SK-N-SH (cell line): ENCODE results near the gene PARD3. TPM values are rescaled to one million over a fixed set of nuclear protein-coding genes. Genes with fewer than 3 reads are reported as not detected.

Experiments used
- CTCF ChIA-PET: fragments of 300-600, 350-600 bp; formaldehyde crosslinking; extraction: SDS; loops from one replicate; lab custom pipeline; 2021; lab: Yijun Ruan, JAX
- POLR2A ChIA-PET: fragments of 350-600 bp; sonication (Branson Sonifier 250); formaldehyde crosslinking; extraction: SDS; loops from one replicate; lab custom pipeline; 2020; ENCODE audit warnings: antibody characterized with exemption, inconsistent platforms; lab: Yijun Ruan, JAX
- DNase-seq: peaks from one replicate; pipeline ENCODE4 v3.0.0; 2012
- H2AFZ ChIP-seq: fragments of 200-600 bp; sonication (generic); 2 replicates; pipeline ENCODE4 v1.8.1; 2016; ENCODE audit warnings: antibody characterized with exemption, mild to moderate bottlenecking, low read depth
- H3F3A ChIP-seq: fragments of 200-600 bp; sonication (generic); replicated peaks from 2 replicates; pipeline ENCODE3; 2016; ENCODE audit warnings: antibody characterized with exemption, mild to moderate bottlenecking; ENCODE audit not compliant: insufficient read depth
- H3K27ac ChIP-seq, 2 experiments: fragments of 200-500 bp in 1 of 2; fragments of 200-600 bp in 1 of 2; sonication (Bioruptor generic) in 1 of 2; sonication (generic), shearing (Covaris generic) in 1 of 2; 2 replicates each; pipeline versions ENCODE4 v1.5.1 to v1.6.1; 2014 to 2016; ENCODE audit warnings: low read depth in 2 of 2, inconsistent platforms in 1 of 2, low read length in 1 of 2, mild to moderate bottlenecking in 1 of 2, mixed read lengths in 1 of 2
- H3K27me3 ChIP-seq: fragments of 200-600 bp; sonication (generic), shearing (Covaris generic); 2 replicates; pipeline ENCODE4 v1.6.1; 2016; ENCODE audit warnings: mixed run types; ENCODE audit not compliant: insufficient read depth
- H3K36me3 ChIP-seq, 2 experiments: fragments of 200-500 bp in 1 of 2; fragments of 200-600 bp in 1 of 2; sonication (Bioruptor generic) in 1 of 2; sonication (generic) in 1 of 2; replicated peaks in 1 of 2; 2 replicates each; pipeline versions ENCODE3 to v1.5.1; 2014 to 2016; ENCODE audit warnings: low read length in 1 of 2, mild to moderate bottlenecking in 1 of 2; ENCODE audit not compliant: insufficient read depth in 2 of 2, control insufficient read depth in 1 of 2
- H3K4me1 ChIP-seq, 2 experiments: fragments of 200-500 bp in 1 of 2; fragments of 200-600 bp in 1 of 2; sonication (Bioruptor generic) in 1 of 2; sonication (generic), shearing (Covaris generic) in 1 of 2; 2 replicates each; pipeline versions ENCODE4 v1.5.1 to v1.6.1; 2014 to 2016; ENCODE audit warnings: low read depth in 1 of 2, low read length in 1 of 2, mixed run types in 1 of 2; ENCODE audit not compliant: insufficient read depth in 2 of 2, control insufficient read depth in 1 of 2
- H3K4me2 ChIP-seq: fragments of 200-600 bp; sonication (generic), shearing (Covaris generic); 2 replicates; pipeline ENCODE4 v1.6.1; 2017; ENCODE audit warnings: mixed run types
- H3K4me3 ChIP-seq, 2 experiments: fragments of 200-500 bp in 1 of 2; fragments of 200-600 bp in 1 of 2; sonication (Bioruptor generic) in 1 of 2; sonication (generic), shearing (Covaris generic) in 1 of 2; 2 replicates each; pipeline versions ENCODE4 v1.5.1 to v1.8.1; 2014 to 2016; ENCODE audit warnings: low read depth in 2 of 2, inconsistent platforms in 1 of 2, low read length in 1 of 2, mild to moderate bottlenecking in 1 of 2, mixed read lengths in 1 of 2, moderate library complexity in 1 of 2
- H3K79me2 ChIP-seq: fragments of 200-600 bp; sonication (generic); 2 replicates; pipeline ENCODE4 v1.8.1; 2017; ENCODE audit warnings: mild to moderate bottlenecking; ENCODE audit not compliant: insufficient read depth
- H3K9ac ChIP-seq: fragments of 200-600 bp; sonication (generic); 2 replicates; pipeline ENCODE4 v1.6.1; 2017; ENCODE audit warnings: mixed run types
- H3K9me2 ChIP-seq: fragments of 200-600 bp; sonication (generic); 2 replicates; pipeline ENCODE4 v1.6.1; 2017; ENCODE audit warnings: mixed run types
- H3K9me3 ChIP-seq: fragments of 200-600 bp; sonication (generic); 2 replicates; pipeline ENCODE4 v1.6.1; 2017; ENCODE audit warnings: mixed run types, mild to moderate bottlenecking, moderate library complexity
- H4K20me1 ChIP-seq: fragments of 200-600 bp; sonication (generic); 2 replicates; pipeline ENCODE4 v1.6.1; 2017; ENCODE audit warnings: mild to moderate bottlenecking, mixed run types; ENCODE audit not compliant: insufficient read depth
- CHD2 ChIP-seq: fragments of 150-350 bp; IDR thresholded peaks from 2 replicates; pipeline ENCODE4 v1.6.1; 2018; ENCODE audit warnings: low read length; ENCODE audit not compliant: partially characterized antibody
- EP300 ChIP-seq, 2 experiments: IDR thresholded peaks; 2 replicates each; pipeline versions ENCODE4 v1.4.0 to v1.6.1; 2012; ENCODE audit warnings: borderline replicate concordance in 1 of 2, low read depth in 1 of 2, low read length in 1 of 2
- GABPA ChIP-seq: IDR thresholded peaks from 2 replicates; pipeline ENCODE4 v1.4.0; 2012; ENCODE audit warnings: low read depth, mild to moderate bottlenecking
- JUND ChIP-seq: IDR thresholded peaks from 2 replicates; pipeline ENCODE4 v1.4.0; 2012
- MEF2A ChIP-seq: IDR thresholded peaks from 2 replicates; pipeline ENCODE4 v1.4.0; 2012; ENCODE audit warnings: low read depth, borderline replicate concordance
- MXI1 ChIP-seq: IDR thresholded peaks from 2 replicates; pipeline ENCODE4 v1.6.1; 2012; ENCODE audit warnings: mild to moderate bottlenecking, low read depth, low read length, improper control_type of control experiment
- NRF1 ChIP-seq: IDR thresholded peaks from 2 replicates; pipeline ENCODE4 v1.6.1; 2012; ENCODE audit warnings: low read depth, mild to moderate bottlenecking, low read length
- RAD21 ChIP-seq: IDR thresholded peaks from 2 replicates; pipeline ENCODE4 v1.6.1; 2012; ENCODE audit warnings: mild to moderate bottlenecking, low read length
- RCOR1 ChIP-seq: fragments of 150-350 bp; IDR thresholded peaks from 2 replicates; pipeline ENCODE4 v1.6.1; 2017; ENCODE audit warnings: antibody characterized with exemption, low read length
- SMC3 ChIP-seq: IDR thresholded peaks from 2 replicates; pipeline ENCODE4 v1.6.1; 2012; ENCODE audit warnings: low read depth, low read length, improper control_type of control experiment
- TCF12 ChIP-seq: IDR thresholded peaks from 2 replicates; pipeline ENCODE4 v1.4.0; 2012
- YY1 ChIP-seq: IDR thresholded peaks from 2 replicates; pipeline ENCODE4 v1.4.0; 2012; ENCODE audit warnings: low read depth, mild to moderate bottlenecking
- WGBS: methylation state at CpG from one replicate; pipeline ENCODE4 v1.1.6; 2017; ENCODE audit warnings: low lambda C conversion rate; 5-methylcytosine and 5-hydroxymethylcytosine counted together
- polyA plus RNA-seq, 3 experiments: library from polyadenylated mRNA; depleted of rRNA; stranded (reverse); fragments of >200 nt; gene quantifications; 2 replicates each; pipeline ENCODE4 v1.2.3, GENCODE V29; 2012
- TF ChIP-seq, protein P1 (sequence below): fragments of 200-600 bp; sonication (generic); IDR thresholded peaks from 2 replicates; pipeline ENCODE4 v1.6.1; 2017; ENCODE audit warnings: antibody characterized with exemption, mild to moderate bottlenecking, moderate library complexity
- TF ChIP-seq, protein P2 (sequence below): IDR thresholded peaks from 2 replicates; pipeline ENCODE4; 2012

Gene PARD3
- polyA plus RNA-seq, 1 of the 3 experiments (the other 2 are of a cell fraction): 29.4 TPM

DNA sequence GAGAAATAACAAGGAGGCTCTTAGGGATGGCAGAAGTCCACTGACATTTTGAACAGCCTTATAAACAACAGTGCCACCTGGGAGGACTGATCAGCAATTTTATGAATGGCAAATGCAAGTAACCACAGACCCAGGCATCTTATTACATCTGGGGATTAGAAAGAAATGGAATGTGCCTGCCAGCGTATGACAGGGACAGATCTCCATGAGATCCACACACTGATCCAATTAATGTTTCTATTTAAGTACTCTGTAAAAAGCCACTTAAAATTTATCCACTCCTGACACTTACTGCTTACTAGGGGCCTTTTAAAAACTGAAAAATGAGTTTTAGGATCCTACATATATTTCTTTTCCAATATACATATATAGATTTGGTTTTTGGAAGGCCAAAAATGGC, 28.6 kb downstream of the PARD3 start:
- H3K9me3 ChIP-seq: no peaks in the 10 kb centered on the region
- peaks cover 76% of the 10 kb centered on the region for H4K20me1 ChIP-seq
- H3K9ac ChIP-seq: no peak overlapping the region
- H3K79me2 ChIP-seq: peaks cover 97% of the 10 kb centered on the region
- H3K4me2 ChIP-seq: peak overlapping the region; percentile 39; the same call in 1 of the 2 replicates
- WGBS: 6% methylated on average over 1 of the region's 1 CpG
- POLR2A ChIA-PET: no interaction called here
- DNase-seq: peak; percentile 77
- H2AFZ ChIP-seq: no peak overlapping the region
- H3K4me1 ChIP-seq: peaks cover 28 to 46% of the 10 kb centered on the region in 2 experiments
- H3K27me3 ChIP-seq: no peaks in the 10 kb centered on the region
- H3K27ac ChIP-seq: peak overlapping the region; percentile 39 to 52; a peak in 2 of 4 replicates
- H3K9me2 ChIP-seq: no peaks in the 10 kb centered on the region
- H3K36me3 ChIP-seq: no peaks in the 10 kb centered on the region
- H3F3A ChIP-seq: peaks cover 13% of the 10 kb centered on the region
- TF ChIP-seq JUND: no peak
- TF ChIP-seq, protein P1, sequence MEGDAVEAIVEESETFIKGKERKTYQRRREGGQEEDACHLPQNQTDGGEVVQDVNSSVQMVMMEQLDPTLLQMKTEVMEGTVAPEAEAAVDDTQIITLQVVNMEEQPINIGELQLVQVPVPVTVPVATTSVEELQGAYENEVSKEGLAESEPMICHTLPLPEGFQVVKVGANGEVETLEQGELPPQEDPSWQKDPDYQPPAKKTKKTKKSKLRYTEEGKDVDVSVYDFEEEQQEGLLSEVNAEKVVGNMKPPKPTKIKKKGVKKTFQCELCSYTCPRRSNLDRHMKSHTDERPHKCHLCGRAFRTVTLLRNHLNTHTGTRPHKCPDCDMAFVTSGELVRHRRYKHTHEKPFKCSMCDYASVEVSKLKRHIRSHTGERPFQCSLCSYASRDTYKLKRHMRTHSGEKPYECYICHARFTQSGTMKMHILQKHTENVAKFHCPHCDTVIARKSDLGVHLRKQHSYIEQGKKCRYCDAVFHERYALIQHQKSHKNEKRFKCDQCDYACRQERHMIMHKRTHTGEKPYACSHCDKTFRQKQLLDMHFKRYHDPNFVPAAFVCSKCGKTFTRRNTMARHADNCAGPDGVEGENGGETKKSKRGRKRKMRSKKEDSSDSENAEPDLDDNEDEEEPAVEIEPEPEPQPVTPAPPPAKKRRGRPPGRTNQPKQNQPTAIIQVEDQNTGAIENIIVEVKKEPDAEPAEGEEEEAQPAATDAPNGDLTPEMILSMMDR: peak; percentile 16; the same call in 1 of the 2 replicates
- TF ChIP-seq RCOR1: peak; percentile 72
- TF ChIP-seq MXI1: peak; percentile 46; the same call in 1 of the 2 replicates
- TF ChIP-seq SMC3: peak; percentile 14; the same call in 1 of the 2 replicates
- peak in 1 of 2 experiments; percentile 71; a peak in 2 of 4 replicates for TF ChIP-seq EP300 (IDR thresholded peaks at IDR 0.05; ENCODE audit: borderline replicate concordance in 1 of 2, low read depth in 1 of 2, low read length in 1 of 2)
- TF ChIP-seq TCF12: peak; percentile 76
- TF ChIP-seq RAD21: peak; percentile 31
- TF ChIP-seq CHD2: peak; percentile 50
- TF ChIP-seq MEF2A: no peak; the same call in 1 of the 2 replicates
- TF ChIP-seq, protein P2, sequence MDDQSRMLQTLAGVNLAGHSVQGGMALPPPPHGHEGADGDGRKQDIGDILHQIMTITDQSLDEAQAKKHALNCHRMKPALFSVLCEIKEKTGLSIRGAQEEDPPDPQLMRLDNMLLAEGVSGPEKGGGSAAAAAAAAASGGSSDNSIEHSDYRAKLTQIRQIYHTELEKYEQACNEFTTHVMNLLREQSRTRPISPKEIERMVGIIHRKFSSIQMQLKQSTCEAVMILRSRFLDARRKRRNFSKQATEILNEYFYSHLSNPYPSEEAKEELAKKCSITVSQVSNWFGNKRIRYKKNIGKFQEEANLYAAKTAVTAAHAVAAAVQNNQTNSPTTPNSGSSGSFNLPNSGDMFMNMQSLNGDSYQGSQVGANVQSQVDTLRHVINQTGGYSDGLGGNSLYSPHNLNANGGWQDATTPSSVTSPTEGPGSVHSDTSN: peak; percentile 51; the same call in 1 of the 2 replicates
- TF ChIP-seq NRF1: no peak
- CTCF ChIA-PET: interaction anchor here (0.7 kb wide), 1 partner anchor 131 kb away, joined by 3 read pairs; no protein-coding TSS in a partner anchor
- no peak overlapping the region for H3K4me3 ChIP-seq

DNA sequence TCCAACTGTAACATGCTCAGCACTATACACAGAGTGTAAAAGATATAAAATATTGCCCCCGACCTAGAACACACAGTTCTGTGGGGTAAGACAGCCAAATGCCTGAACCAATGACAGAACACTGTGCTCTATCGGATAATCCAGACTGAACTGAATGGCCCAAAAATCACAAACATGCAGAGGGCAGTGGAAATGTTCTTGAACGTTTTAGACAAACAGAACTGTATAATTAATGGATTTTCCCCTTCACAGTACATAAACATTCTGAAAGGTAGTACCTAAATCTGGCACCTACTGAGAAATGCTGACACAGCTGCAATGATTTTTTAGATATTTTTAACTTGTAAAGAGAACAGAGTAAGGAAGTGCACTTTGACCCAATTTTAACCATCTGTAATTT, 33.4 kb downstream of the PARD3 start:
- TF ChIP-seq RCOR1 (no peak), YY1 (no peak), GABPA (no peak), NRF1 (no peak), RAD21 (no peak)
- TF ChIP-seq, protein P2: no peak
- TF ChIP-seq, all 33 proteins: peak for 0
- Histone ChIP-seq H2AFZ (no peak overlapping the region), H3K9me3 (no peaks in the 10 kb centered on the region), H3K9me2 (no peaks in the 10 kb centered on the region), H3K36me3 (no peaks in the 10 kb centered on the region), H3K4me3 (no peak overlapping the region), H3K27ac (no peak overlapping the region), H3K27me3 (no peaks in the 10 kb centered on the region), H3K79me2 (peaks cover 76% of the 10 kb centered on the region), H3K9ac (no peak overlapping the region), H3F3A (peaks cover 12% of the 10 kb centered on the region), H3K4me2 (no peak overlapping the region), H4K20me1 (peaks cover 67% of the 10 kb centered on the region), H3K4me1 (peaks cover 25 to 40% of the 10 kb centered on the region in 2 experiments)
- DNase-seq: no peak
- ChIA-PET POLR2A (no interaction called here), CTCF (interaction anchor here (0.6 to 1.4 kb wide), 4 partner anchors 9 to 58 kb away, joined by 3 to 5 read pairs (median 4); no protein-coding TSS in a partner anchor)
- WGBS: 59% methylated on average over 3 of the region's 3 CpGs
